ENCODE measurements around the gene OSBPL1A.
A peak's percentile ranks its signal among the peaks of the same experiment; 100 is the strongest.

Gene OSBPL1A

GRCh38 chr18:24420551-24420950, 22.9 kb upstream of the OSBPL1A start:
- H3K27ac Mint-ChIP-seq, result no peak overlapping the region
- H3K9me3 Mint-ChIP-seq, result no peaks in the 10 kb centered on the region

GRCh38 chr18:24417480-24417879, 19.9 kb upstream of the OSBPL1A start:
- Mint-ChIP-seq H3K4me3 (no peak overlapping the region), H3K4me1 (peaks cover 16% of the 10 kb centered on the region), H3K36me3 (ENCODE audit: low read depth) (no peaks in the 10 kb centered on the region), H3K27me3 (ENCODE audit: low read depth, poor library complexity) (peaks cover 5% of the 10 kb centered on the region), H3K27ac (no peak overlapping the region), H3K9me3 (no peaks in the 10 kb centered on the region)
- DNase-seq, result no peak
- TF ChIP-seq CTCF (IDR thresholded peaks at IDR 0.05), result no peak

More at GRCh38 chr18:24420551-24420950, 22.9 kb upstream of the OSBPL1A start:
- H3K4me1 Mint-ChIP-seq, result peaks cover 2% of the 10 kb centered on the region
- no peak overlapping the region for H3K4me3 Mint-ChIP-seq
- TF ChIP-seq CTCF (IDR thresholded peaks at IDR 0.05), result no peak
- no peak for DNase-seq
- H3K27me3 Mint-ChIP-seq (ENCODE audit: low read depth, poor library complexity), result peaks cover 11% of the 10 kb centered on the region
- H3K36me3 Mint-ChIP-seq (ENCODE audit: low read depth), result no peaks in the 10 kb centered on the region

- no peaks in the 10 kb centered on the region for H3K9me3 Mint-ChIP-seq
- no peak overlapping the region for H3K27ac Mint-ChIP-seq
- no peak for TF ChIP-seq CTCF (IDR thresholded peaks at IDR 0.05)
- DNase-seq, result no peak
- H3K4me3 Mint-ChIP-seq, result no peak overlapping the region
- no peaks in the 10 kb centered on the region for H3K36me3 Mint-ChIP-seq (ENCODE audit: low read depth)
- peaks cover 23% of the 10 kb centered on the region for H3K4me1 Mint-ChIP-seq
- H3K27me3 Mint-ChIP-seq (ENCODE audit: low read depth, poor library complexity), result no peaks in the 10 kb centered on the region
Observed at GRCh38 chr18:24414349-24415003, 16.9 kb upstream of the OSBPL1A start.

GRCh38 chr18:24413148-24413547, 15.5 kb upstream of the OSBPL1A start:
- peaks cover 23% of the 10 kb centered on the region for H3K4me1 Mint-ChIP-seq
- no peak for DNase-seq
- no peaks in the 10 kb centered on the region for H3K27me3 Mint-ChIP-seq (ENCODE audit: low read depth, poor library complexity)
- H3K9me3 Mint-ChIP-seq, result no peaks in the 10 kb centered on the region
- H3K36me3 Mint-ChIP-seq (ENCODE audit: low read depth), result no peaks in the 10 kb centered on the region
- TF ChIP-seq CTCF (IDR thresholded peaks at IDR 0.05), result no peak
- peak overlapping the region; percentile 67 for H3K27ac Mint-ChIP-seq
- H3K4me3 Mint-ChIP-seq, result no peak overlapping the region

GRCh38 chr18:24408496-24408895, 10.9 kb upstream of the OSBPL1A start:
- H3K36me3 Mint-ChIP-seq (ENCODE audit: low read depth), result no peaks in the 10 kb centered on the region
- no peak overlapping the region for H3K4me3 Mint-ChIP-seq

More at GRCh38 chr18:24408496-24408895, 10.9 kb upstream of the OSBPL1A start:
- peaks cover 15% of the 10 kb centered on the region for H3K4me1 Mint-ChIP-seq
- TF ChIP-seq CTCF (IDR thresholded peaks at IDR 0.05), result no peak
- peaks cover 5% of the 10 kb centered on the region for H3K27me3 Mint-ChIP-seq (ENCODE audit: low read depth, poor library complexity)
- H3K27ac Mint-ChIP-seq, result no peak overlapping the region
- no peak for DNase-seq
- H3K9me3 Mint-ChIP-seq, result peaks cover 7% of the 10 kb centered on the region
